Stimulated activated naive CD4-positive, alpha-beta T cell treated with Interleukin-2 at 50 U/mL for 16 hours (primary cell): ENCODE measurements around the gene LMTK3.

ENCODE experiments used
- DNase-seq: peaks from one replicate; lab custom pipeline; 2025; lab: John Stamatoyannopoulos, UW

LMTK3 gene

DNA sequence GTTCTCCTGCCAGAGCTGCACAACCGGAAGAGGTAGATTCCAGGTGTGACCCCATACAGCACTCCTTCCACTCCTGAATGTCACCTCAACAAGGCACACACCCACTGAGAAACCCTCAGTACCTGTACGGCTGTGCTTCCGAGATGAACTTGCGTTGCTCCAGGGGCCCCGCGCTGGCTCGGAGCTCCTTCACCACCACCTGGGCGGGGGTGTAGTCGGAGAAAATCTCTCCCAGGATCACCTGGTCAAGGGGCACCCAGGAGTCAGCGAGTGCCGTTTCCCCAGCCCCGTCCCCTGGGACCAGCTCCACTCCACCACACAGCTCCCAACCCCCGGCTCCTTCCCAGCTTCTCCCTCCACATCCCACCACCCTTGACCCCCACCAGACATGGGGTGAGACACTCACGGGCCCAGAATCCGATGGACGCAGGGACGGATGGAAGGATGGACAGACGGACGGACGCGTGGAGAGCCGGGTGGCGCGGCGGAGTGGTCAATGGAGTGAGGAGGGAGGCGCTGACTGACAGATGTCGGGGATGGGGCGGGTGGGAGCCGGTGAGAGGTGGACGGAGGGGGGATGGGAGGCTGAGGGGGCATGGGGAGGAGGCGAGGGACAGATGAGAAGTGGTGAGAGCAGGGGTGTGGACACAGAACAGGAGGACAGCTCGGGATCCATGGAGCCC lies 2.8 kb downstream of the LMTK3 start:
- no peak for DNase-seq

DNA sequence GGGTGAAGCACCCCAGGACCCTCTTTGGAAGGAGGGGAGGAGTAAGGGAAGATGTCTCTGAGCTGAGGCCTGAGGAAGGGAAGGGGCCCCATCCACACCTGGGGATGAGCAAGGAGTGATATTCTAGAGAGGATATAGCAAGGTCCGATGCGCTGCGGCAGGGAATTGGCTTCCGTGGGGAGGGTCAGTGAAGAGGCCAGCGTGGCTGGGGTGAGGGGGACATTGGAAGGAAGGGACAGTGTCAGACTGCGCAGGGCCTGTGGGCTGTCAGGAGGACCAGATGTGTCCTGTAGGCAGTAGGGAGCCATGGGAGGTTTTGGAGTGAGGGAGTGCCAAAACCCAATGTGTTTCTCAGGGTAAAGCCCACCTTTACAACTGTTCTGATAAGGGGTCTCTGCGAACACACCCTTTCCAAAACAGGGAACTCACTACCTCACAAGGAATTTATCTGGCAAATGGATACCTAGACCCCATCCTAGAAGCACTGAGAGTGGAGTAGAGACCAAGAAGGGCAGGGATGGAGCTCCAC lies 3.7 kb downstream of the LMTK3 start:
- DNase-seq, result no peak

- no peak for DNase-seq
These were observed 5.4 kb downstream of the LMTK3 start for GRCh38 chr19:48506138-48506733.

- no peak for DNase-seq
These were observed 9.2 kb downstream of the LMTK3 start for GRCh38 chr19:48502350-48503018.

DNA sequence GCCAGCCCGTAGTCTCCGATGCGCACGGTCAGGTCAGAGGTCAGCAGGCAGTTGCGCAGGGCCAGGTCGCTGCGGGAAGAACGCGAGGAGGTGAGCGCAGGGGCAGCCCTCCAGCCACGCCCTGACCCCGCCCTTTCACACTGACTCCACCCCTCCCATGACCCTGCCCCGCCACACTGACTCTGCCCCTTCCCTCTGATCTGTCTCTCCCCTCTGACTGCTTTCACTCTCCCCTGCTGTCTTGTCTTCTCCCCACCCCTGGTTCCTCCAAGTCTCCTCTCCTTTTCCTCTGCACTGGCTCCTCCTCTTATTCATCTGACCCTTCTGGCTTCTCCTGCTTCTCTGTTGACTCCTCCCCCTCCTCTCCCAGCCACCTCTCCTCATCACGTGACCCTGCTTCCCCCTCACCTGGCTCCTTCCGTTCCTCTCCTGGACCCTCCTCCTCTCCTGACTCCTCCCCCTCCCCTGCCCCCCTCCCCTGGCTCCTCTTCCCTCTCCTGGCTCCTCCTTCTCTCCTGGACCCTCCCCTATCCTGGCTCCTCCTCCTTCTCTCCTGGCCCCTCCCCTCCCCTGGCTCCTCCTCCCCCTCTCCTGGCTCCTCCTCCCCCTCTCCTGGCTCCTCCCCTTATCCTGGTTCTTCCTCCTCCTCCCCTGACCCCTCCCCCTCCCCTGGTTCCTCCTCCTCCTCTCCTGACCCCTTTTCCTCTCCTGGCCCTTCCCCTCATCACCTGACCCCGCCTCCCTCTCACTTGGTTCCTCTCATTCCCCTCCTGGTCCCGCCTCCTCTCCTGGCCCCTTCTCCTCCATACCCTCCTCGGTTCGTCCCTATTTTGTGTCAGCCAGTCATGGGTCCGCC lies 9.9 kb downstream of the LMTK3 start:
- DNase-seq, result peak; percentile 70

DNA sequence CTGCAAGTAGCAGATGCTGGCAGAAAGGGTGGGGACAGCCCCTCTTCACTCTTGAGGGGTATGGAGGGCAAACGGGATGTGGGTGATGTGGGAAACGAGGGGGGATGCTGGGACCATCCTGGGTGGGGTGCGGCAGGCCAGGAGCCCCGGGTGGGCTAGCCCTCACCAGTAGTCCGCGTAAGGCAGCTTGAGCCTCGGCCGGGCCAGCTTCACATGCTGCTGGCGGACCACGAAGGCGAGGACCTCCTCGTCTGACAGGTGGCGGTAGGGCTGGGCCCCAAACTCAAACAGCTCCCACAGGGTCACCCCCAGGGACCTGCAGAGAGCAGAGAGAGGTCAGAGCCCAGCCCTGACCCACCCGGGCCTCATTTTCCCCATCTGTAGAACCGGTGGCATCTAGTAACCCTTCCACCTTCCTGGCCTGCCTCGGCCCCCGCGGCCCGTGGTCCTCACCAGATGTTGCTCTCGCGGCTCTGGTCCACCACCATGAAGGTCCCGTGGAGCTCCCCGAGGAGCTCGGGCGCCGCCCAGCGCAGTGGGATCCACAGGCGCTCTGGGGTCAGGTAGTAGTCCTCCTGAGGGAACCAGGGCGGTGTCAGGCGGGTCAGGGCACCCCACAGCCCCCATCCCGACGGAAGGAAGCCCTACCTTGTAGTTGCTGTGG lies 10.7 kb downstream of the LMTK3 start:
- no peak for DNase-seq

GRCh38 chr19:48499316-48500090 lies 12.1 kb downstream of the LMTK3 start:
- no peak for DNase-seq

DNA sequence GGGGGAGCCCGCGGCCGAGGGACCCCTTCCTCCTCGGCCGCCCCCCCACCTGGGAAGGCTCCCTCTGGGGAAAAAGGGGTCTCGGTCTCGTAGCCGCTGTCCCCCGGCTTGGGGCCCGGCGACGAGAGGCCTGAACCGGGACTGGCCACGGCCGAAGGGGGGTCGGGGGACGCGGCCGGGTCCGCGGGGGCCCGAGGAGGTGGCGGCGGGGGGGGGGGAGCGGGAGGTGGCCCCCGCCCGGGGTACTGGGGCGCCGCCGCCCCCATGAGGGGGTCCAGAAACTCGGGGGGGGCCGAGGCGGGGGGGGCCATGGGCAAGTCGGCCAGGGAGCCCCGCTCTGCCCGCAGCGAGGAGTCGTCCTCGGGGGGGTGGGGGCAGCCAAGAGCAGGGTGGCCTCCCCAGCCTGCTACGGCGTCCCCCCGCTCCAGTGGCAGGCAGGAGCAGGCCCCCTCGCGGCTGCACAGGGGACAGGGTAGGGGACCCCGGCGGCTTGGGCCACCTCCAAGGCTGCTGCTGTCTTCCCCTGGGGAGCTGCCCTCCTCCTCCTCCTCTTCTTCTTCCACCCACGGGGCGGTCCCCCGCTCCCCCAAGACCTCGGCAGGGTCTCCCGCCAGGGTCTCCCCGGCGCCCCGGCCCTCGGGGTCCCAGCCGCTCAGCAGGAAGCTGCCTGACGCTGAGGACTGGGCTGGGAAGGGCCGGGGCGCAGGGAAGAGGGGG lies 12.9 kb downstream of the LMTK3 start:
- DNase-seq, result no peak

DNA sequence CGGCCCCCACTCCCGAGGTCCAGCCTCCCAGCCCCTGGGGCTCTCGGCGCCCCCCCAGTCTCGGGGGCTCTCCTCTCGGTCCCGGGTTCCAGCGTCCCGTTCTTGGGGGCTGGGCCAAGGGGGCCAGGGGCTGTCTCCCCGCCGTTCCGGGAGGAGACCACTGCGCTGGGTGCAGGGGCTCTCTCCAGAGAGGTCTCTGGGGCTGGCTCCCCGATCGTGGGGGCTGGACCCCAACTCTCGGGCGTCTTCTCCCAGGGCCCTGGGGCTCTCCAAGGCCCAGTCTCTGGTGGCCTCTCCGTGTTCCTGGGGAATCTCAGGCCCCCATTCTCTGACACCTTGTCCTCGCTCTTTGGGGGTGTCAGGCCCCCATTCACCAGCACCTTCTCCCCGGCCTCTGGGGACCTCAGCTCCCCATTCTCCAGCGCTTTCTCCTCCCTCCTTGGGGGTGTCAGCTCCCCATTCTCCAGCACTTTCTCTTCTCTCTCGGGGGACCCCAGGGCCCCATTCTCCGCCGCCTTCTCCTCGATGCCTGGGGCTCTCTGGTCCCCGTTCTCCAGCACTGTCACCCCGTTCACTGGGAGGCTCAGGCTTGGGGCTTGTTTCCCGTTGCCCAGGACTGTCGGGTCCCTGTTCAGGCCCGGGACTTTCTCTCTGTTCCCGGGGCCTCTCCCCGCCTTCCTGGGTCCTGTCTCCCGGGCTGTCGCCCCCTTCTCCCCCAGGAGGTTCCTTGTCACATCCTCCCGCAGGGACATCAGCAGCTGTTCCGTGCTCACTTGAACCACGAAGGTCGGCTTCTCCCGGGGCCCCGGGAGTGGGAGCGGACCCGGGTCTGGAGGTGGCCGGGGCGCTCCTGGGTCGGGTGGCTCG lies 13.7 kb downstream of the LMTK3 start:
- DNase-seq, result no peak

DNA sequence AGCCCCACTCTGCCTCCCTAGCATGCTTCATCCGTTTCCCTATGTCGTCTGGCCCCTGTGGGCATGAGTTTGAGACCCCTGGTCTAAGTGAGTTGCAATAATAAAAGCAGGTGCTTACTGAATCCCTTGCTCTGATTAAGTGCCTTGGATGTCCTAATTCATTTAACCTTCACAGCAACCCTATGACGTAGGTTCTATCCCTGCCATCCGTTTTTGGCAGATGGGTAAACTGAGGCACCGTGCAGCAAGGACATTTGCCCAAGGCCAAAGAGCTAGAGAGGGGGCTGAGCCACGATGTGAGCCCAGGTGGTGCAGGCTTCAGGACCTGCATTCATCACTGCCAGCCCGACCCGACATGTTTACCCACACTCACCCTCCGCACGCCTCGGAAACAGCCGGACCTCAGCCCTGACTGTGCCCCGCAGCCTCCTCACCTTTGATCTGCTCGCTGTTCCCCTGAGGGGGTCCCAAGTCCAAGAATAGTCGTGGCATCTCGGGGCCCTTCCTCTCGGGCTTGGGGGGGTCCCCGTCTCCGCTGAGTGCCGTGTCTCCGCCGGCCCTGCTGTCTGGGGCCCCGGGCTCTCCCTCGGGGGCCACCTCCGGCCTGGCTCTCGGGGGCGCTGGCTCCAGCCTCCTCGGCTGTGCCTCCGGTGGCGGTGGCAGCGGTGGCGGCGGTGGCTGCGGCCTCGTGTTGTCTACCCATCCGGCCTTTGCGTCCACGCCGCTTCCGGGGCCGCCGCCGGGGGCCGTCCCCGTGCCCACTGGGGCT lies 14.5 kb downstream of the LMTK3 start:
- no peak for DNase-seq

DNA sequence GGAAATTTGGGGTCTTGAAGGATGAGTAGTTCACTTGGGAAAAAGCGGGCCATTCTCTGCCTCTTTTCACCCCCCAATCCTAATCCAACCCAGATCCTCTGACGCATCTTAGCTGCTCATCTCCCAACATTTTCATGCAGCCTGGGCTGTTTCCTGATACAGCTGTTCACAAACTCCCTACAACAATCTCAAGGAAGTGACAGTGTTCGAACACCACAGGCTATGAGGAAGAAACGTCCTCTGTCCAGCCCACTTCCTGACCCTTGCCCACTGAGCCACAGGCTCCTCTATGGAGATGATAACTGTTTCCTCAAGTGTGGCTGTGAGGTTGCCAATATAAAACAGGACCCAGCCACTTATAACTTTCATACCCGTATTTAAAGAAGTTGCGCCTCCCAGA lies 16.2 kb downstream of the LMTK3 start:
- no peak for DNase-seq

DNA sequence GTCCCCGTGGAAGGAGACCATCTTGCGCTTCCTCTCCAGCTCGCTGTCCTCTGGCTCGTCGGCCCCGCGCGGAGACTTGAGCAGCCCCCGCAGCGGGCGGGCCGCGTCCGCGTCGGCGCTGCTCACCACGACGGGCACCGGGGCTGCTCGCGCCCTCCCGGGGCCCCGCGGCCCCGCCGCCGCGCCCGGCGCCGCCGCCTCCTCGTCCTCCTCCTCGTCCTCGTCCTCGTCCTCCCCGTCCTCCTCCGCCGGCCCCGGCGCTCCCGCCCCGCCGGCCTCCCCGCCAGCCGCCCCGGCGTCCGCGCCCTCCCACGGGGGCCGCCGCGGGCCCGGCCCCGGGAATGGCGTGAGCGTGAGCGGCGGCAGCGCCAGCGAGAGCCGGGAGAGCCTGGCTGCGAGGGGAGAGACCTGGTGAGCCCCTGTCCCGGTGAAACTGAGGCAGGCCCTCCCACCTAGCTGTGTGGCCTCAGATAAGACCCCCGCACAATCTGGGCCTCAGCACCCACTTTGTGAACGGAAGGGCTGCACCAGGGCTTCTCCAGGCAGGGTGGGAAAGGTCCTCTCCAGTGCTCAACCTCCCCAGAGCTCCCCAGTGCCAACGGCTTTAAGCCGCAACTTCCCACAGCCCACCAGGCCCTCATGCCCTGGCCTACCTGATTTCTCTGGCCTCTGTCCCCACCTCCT lies 17.8 kb downstream of the LMTK3 start:
- DNase-seq, result no peak

GRCh38 chr19:48492925-48493717 lies 18.5 kb downstream of the LMTK3 start:
- DNase-seq, result peak; percentile 79

GRCh38 chr19:48491793-48492123 lies 19.9 kb downstream of the LMTK3 start:
- no peak for DNase-seq

- peak; percentile 43 for DNase-seq
These were observed 20.4 kb downstream of the LMTK3 start for GRCh38 chr19:48490981-48491792.

- DNase-seq, result peak; percentile 64
These were observed 21.9 kb downstream of the LMTK3 start for GRCh38 chr19:48489608-48490216.
